ENCODE data around the gene SP8.

The SP8 gene

DNA sequence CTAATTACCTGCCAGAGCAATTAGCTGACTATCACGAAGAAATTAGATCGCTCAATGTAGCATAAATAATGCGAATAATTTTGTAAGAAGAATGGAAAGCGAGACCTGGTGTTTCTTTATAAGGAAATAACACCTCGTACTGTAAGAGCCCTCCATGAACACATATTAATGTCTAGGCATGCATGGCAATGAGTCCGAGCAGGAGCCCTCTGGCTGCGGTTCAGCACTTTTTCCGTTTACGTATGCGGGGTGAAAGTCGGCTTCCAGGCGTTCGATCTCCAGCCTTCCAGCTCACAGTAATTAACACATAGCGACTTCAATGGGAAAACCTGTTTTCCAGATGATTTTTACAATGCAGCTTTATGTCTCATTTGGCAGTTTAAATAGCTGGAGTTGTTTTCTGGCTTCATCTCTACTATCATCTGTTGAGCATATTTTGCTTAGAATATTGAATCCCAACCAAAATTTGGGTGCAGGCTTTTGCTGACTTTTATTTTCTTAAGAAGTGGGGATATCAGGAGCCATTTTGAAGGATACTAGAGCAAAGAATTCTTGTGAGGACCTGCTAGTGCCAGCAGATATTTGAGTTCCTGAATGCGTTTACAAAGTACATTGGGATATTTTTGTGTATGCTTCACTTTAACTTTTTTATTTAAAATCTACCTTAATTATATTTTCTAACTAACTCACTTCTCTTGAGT lies 7.2 kb upstream of the SP8 start:
- DNase-seq (ENCODE audit: low read depth), result no peak

DNA sequence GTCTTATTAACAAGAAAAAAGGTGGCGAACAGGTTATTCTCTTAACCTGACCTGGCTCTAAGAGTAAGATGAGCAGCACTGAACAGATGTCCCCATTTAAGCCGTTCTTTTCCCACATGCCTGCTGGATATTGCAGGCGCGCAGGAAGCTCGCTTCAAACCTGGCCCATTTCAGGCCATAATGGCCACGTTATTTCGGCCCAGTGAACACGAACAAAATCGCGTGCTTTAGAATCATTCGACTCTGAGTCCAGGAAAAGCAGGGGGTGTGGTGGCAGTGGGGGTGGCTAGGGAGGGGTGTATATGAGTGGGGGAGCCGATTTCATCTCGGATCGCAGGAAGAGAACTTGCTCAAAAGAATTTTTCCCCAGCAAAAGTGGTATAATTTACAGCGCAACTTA lies 6.6 kb upstream of the SP8 start:
- DNase-seq (ENCODE audit: low read depth), result no peak

DNA sequence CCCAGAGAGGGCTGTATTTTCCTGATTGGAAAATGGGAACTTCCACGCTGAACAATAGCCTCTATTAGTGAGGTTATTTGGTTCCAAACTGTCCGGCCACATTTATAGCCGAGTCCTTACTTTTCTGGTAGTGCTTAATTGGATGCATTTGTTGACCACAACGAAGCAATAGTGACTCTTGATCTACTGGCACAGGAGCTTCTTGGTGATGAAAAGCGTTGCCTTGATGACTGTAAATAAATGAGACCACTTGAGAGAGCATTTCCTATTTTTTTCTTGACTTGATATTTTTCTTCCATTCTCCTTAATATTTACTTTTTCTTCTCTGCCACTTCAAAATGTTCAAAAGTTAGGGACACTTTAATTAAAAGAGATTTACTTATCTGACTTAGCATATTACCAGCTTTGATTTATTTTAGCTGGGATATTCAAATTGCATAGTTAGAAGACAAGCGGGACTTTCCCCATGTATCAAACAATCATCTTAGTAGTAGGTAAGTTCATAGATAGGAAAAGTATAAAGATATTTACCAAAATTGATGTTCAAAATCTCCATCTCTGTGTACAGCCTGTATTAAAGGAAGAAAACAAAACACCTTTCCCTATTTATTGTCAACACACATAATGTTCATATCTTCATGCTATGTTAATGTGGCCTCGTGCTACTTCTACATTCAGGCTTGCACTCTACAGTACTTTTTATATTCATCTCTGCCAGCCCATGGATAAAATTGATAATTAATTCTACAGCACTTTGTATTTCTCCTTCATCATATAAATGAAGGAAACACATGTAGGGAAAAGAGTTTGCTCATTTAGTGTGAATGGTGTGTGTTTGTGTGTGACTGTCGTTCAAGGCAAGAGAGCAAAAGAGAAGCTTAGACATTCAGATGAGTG lies 5.1 kb upstream of the SP8 start:
- no peak for DNase-seq (ENCODE audit: low read depth)

- DNase-seq (ENCODE audit: low read depth), result no peak
Measured at GRCh38 chr7:20790375-20790774, 3.7 kb upstream of the SP8 start.

DNA sequence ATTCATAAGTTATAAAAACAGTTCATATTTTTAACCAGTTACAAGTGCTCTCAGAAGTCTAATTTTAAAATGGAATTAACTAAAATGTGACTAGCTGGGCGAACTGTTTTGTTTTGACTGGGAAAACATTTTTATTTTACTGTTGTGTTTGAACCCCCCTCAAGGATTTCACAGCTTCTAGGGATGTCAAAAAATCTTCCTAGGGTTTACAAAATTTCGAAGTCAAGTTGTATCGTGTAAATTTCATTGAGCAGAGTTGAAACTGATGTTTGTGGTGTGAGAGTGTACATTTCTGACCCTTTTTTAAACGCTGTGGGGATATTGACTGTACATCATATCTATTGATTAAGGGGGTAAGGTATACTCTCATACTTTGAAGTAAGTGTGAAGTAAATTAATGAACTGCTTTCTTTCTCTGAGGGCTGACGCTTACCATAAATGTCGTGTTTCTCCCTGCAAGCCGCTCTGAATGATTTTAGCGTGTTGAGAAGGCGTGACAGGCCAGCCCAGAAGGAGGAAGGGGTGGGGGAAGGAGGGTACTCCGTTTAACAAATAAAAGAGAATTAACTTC lies 1.8 kb upstream of the SP8 start:
- no peak for DNase-seq (ENCODE audit: low read depth)

- no peak for DNase-seq (ENCODE audit: low read depth)
Measured at GRCh38 chr7:20787660-20788419, 1.2 kb upstream of the SP8 start.

- no peak for DNase-seq (ENCODE audit: low read depth)
Measured at GRCh38 chr7:20786421-20786778, 286 bp downstream of the SP8 start.

GRCh38 chr7:20786049-20786412 lies 655 bp downstream of the SP8 start:
- DNase-seq (ENCODE audit: low read depth), result no peak

DNA sequence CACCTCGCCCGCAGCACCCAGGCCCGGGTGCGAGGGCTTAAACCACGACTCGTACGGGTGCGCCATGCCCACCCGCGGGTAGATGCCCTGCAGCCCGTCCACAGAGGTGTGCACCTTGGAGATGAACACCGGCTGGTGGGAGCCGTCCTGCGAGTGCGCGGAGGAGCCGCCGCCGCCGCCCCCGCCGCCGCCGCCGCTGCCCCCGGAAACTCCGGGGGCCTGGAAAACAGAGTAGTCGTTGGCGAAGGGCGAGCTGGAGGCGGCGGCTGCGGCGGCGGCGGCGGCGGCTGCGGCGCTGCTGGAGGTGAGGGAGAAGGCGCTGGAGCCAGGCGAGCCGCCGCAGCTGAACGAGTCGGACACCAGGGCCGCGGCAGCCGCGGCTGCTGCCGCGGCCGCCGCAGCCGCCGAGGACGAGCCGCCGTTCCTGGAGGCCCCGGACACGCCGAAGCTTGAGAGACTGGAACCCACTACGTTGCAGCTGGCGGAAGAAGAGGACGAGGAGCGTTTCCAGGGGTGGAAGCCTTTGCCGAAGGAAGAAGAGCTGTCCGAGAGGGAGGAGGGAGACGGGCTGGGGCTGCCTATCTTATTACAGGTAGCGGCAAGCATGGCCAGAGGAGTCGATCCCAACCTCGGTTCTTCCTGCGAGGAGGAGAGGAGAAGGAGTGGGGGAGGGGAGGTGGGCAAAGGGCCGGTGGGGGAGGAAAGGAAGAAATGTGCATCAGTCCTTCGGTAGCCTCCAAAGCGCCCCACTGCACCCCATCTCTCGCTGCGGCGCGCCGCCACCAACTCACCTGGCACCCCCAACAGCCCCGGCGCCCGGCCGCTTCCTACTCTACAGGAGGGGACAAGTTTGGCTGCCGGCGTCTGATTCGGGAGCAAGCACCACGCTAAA lies 1.3 kb downstream of the SP8 start:
- DNase-seq (ENCODE audit: low read depth), result no peak

- no peak for DNase-seq (ENCODE audit: low read depth)
Measured at GRCh38 chr7:20784388-20785156, 2.1 kb downstream of the SP8 start.

- no peak for DNase-seq (ENCODE audit: low read depth)
Measured at GRCh38 chr7:20783700-20784387, 2.8 kb downstream of the SP8 start.

- no peak for DNase-seq (ENCODE audit: low read depth)
Measured at GRCh38 chr7:20783125-20783699, 3.5 kb downstream of the SP8 start.

- DNase-seq (ENCODE audit: low read depth), result no peak
Measured at GRCh38 chr7:20779041-20779440, 7.6 kb downstream of the SP8 start.

DNA sequence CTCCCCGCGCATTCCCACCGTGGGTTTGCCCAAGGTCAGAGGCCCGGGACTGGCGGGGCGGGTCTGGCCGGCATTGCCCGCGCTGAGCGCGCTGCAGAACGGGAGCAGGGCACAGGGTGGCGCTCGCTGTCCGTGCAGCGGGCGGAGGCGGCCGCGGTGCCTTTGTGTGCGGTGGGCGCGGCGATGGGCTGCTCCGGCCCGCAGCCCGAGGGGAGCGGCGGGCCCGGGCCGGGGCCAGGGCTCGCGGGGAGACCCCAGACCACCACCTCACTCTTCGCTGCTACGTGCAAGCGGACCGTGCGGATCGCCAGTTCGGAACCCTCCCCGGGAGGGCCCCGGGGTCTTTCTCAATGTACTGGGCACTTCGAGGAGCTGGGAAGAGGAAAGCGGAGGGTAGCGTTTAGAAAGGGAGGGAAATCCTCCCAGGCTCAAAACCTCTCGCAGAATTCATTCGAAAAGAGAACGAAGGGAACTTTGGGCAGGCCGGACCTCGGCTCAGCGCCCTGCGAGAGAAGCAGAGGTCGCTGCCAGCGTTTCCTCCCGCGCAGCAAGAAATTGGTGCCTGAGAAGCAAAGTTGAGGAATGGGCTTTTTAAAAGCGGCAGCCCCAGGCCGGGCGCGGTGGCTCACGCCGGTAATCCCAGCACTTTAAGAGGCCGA lies 8.5 kb downstream of the SP8 start:
- DNase-seq (ENCODE audit: low read depth), result no peak

- DNase-seq (ENCODE audit: low read depth), result no peak
Measured at GRCh38 chr7:20777377-20778062, 9.2 kb downstream of the SP8 start.

DNA sequence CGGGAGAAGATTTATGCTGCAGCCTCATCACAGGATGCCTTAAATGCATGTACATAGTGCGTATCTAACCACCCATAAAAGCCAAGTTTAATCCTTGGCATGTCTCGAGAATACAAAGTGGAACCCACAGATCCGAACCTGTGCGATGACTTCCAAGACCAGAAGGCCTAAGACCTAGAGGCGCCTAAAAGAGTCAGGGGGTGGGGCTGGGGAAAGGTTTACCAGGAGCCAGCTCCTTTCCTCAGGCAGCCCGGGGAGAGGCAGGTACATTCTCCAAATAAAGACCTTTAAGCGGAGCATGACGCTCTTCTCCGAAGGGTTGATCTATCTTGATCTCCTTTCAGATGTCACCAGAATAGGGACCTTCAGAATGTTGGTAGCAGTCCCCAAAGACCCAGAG lies 9.7 kb downstream of the SP8 start:
- no peak for DNase-seq (ENCODE audit: low read depth)

GRCh38 chr7:20776214-20776911 lies 10.3 kb downstream of the SP8 start:
- no peak for DNase-seq (ENCODE audit: low read depth)

DNA sequence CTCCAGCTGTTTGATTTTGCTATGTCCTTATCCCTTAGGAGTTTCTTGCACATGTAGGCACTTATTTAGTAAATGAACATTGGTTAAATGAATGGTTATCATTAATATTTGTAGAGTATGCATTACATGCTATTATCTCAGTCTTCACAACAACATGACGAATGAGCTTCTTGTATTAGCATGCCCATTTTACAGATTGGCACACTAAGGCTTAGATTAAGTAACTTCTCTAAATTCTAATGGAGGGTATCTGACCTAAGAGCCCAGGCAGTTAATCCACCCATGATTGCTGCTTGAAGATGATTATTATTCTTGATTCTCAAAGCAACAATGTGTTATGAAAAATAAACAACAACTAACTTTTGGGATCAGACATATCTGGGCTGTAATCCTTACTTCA lies 32.7 kb downstream of the SP8 start:
- no peak for DNase-seq (ENCODE audit: low read depth)

All from HS-27A (cell line).